AG08395 (cell line): ENCODE results near the gene CRY2.
"Not testable (repeated sequence)": the region's sequence is repeated elsewhere in the genome, so short reads cannot be mapped to it uniquely, and the experiment has no call there.

ENCODE experiments used
- DNase-seq: peaks from one replicate; pipeline ENCODE4 v3.0.0; 2012; ENCODE audit warnings: mixed read lengths, low spot score

Gene CRY2

GRCh38 chr11:45811571-45812290, 35.5 kb upstream of the CRY2 start:
- no peak for DNase-seq

DNA sequence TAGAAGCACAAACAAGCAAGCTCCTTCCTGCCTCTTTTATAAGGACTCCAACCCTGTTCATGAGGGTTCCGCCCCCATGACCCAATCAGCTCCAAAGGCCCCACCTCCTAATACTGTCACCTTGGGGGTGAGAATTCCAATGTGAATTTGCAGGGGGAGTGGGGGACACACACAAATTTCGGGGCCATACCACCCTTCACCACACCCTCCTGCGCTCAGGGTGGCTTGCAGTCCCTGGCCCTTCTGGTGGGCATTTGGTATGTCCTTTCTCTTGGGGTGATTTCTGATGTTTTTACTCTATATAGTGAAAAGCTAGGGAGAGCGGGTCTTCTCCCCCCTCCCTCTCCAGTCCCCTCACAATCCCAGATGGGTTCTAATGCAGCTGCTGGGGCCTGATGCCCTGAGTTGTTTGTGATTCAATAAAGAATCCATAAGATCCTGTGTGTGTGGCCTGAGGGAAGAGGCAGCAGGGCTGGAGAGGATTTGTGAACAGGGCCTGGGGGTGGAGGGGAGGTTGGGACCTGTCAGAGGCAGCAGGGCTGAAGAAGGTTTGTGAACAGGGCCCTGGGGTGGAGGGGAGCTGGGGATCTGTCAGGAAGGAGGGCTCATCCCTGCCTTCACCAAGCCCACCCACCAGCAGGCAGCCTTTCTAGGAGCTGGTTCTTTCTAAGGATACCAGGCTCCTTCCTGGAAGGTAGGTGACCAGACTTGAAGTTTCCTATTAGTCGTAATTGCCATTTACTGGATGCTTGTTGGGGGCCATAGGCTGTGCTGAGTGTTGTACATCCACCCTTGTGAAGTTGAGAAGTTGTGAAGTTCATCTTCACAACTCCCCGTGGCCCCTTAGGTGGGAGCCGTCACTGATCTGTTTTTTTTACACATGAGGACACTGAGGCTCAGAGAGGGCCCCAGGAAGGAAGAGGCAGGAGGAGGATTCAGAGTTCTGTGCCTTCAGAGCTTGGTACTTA, 34.4 kb upstream of the CRY2 start:
- DNase-seq = no peak

DNA sequence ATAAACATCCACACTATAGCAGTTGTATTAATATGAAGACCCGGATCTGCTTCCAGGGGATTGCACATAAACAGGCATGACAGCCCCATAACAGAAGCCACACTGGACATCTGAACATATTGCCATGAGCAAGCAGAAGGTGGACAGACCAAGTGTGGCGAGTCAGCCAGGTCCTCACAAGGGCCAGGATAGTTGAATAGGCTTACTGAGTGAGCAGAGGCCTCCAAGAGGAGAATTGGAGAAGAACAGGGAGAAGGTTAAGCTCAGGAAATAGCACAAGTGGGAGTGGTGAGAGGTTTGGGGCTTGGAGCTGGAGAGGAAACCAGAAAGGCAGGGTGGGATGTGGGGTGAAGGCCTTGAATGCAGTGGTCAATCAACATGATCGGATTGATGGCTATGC, 31.5 kb upstream of the CRY2 start:
- peak; percentile 44 for DNase-seq

DNA sequence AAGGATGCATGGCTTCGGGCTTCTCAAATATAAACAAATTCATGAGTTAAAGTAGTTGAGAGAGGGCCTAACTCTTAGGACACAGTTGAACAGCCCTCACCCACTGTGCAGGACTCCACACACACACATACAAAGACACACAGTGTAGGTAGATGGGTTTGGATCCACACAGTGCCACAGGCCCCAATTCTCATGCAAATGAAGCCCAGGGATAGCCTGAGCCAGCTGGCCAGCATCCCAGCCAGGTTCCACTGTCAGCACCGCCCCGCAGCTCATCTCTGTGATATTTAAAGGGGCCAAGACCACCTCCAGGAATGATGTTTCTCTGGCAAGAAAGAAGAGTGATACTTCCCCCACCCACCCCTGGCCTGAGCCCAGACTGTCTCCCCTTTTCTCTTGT, 30.7 kb upstream of the CRY2 start:
- DNase-seq = no peak

- no peak for DNase-seq
Measured at GRCh38 chr11:45817191-45817590, 30.1 kb upstream of the CRY2 start.

GRCh38 chr11:45818961-45819605, 28.2 kb upstream of the CRY2 start:
- no peak for DNase-seq

- no peak for DNase-seq
Measured at GRCh38 chr11:45820211-45820857, 26.9 kb upstream of the CRY2 start.

DNA sequence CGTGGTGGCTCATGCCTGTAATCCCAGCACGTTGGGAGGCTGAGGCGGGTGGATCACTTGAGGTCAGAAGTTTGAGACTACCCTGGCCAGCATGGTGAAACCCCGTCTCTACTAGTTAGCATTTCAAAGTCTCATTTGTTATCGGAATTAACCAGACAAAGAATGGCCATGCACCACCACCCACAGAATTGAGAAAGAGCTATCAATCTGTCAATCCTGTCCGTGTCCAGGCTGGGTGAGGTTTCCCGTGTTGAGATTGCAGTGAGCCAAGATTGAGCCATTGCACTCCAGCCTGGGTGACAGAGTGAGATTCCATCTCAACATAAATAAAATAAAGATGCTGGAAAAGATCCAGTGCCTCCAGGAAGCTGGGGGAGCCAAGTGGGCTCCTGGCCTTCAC, 20.8 kb upstream of the CRY2 start:
- not testable (repeated sequence) for DNase-seq

GRCh38 chr11:45827123-45827522, 20.2 kb upstream of the CRY2 start:
- no peak for DNase-seq

DNA sequence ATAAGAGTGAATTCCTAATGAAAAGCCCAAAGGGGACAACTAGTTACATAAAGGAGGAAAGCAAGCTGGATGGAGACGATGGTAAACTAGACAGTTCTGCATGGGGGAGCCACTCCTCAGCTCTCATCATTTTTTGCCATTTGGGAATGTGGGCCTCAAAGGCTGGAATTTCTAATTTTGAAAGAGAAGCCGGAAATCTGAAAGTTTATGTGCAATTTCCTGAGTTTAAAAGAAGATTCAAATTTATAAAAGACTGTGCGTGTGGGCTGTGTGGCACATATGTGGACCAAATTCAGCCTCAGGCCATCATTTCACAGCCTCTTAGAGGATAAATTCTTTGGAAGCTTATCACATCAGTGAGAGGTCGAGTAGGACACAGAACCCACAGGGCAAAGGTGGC, 18.3 kb upstream of the CRY2 start:
- no peak for DNase-seq

DNA sequence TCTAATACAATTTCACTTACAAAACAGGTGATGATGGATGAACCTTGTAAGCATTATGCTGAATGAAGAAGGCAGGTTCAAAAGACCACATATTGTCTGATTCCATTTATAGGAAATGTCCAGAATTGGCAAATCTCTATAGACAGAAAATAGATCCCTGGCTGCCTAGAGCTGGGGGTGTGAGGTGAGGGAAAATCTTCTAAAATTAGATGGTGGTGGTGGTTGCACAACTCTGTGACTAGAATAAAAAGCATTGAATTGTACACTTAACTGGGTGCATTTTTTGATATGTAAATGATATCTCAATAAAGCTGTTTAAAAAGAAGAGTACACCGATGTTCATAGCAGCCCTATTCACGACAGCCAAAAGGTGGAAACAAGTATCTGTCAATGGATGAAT, 16.7 kb upstream of the CRY2 start:
- no peak for DNase-seq

DNA sequence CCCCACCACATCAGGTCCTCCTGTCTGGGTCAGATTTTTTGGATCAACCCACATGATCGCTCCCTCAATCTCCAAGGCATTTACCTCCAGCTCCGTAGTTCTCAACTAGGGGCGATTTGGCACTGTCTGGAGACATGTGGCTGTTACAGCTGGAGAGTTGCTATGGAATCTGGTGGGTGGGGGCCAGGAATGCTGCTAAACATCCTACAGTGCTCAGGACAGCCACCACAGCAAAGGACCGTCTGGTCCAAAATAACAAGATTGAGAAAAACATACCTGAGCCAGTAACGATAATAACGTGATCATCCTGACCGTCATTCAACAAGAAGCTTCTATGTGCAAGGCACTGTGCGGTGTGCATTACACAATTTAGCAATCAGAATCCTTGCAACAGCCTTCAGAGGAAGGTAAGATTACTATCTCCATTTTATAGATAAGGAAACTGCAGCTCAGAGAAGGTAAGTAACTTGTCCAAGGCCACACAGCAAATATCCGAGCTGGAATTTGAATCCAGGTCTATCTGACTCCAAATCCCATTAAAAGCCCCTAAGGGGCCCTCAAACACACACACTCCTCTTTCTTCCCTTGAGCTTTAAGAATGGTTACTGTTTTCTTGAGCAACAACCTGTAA, 14.3 kb upstream of the CRY2 start:
- no peak for DNase-seq

DNA sequence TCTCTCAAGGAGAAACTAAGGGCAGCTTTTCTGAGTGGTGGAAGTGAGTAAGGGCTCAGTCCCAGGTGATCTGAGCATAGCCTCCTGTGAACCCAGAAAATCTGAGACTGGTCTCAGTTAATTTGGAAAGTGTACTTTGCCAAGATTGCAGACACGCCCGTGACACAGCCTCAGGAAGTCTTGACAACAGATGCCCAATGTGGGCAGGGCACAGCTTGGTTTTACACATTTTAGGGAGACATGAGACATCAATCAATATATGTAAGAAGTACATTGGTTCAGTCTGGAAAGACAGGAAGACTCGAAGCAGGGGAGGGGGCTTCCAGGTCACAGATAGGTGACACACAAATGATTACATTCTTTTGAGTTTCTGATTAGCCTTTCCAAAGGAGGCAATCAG, 13.5 kb upstream of the CRY2 start:
- no peak for DNase-seq

- no peak for DNase-seq
Measured at GRCh38 chr11:45834298-45834756, 12.9 kb upstream of the CRY2 start.

DNA sequence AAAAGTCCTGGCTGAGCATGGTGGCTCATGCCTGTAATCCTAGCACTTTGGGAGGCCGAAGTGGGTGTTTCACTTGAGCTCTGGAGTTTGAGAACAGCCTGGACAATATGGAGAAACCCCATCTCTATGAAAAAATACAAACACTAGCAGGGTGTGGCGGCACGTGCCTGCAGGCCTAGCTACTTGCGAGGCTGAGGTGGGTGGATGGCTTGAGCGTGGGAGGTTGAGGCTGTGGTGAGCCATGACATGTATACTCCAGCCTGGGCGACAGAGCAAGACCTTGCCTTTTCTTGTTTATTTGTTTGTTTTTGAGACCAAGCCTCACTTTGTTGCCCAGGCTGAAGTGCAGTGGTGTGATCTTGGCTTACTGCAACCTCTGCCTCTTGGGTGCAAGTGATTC, 8.1 kb upstream of the CRY2 start:
- no peak for DNase-seq

DNA sequence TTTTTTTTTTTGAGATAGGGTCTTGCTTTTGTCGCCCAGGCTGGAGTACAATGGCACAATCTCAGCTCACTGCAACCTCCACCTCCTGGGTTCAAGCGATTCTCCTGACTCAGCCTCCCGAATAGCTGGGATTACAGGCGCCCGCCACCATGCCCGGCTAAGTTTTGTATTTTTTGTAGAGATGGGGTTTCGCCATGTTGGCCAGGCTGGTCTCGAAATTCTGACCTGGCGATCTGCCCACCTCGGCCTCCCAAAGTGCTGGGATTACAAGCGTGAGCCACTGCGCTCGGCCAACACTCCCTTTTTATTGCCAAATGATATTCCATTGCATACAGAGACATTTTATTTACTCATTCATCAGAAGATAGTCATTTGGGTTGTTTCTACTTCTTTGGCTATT, 7.0 kb upstream of the CRY2 start:
- DNase-seq = not testable (repeated sequence)

DNA sequence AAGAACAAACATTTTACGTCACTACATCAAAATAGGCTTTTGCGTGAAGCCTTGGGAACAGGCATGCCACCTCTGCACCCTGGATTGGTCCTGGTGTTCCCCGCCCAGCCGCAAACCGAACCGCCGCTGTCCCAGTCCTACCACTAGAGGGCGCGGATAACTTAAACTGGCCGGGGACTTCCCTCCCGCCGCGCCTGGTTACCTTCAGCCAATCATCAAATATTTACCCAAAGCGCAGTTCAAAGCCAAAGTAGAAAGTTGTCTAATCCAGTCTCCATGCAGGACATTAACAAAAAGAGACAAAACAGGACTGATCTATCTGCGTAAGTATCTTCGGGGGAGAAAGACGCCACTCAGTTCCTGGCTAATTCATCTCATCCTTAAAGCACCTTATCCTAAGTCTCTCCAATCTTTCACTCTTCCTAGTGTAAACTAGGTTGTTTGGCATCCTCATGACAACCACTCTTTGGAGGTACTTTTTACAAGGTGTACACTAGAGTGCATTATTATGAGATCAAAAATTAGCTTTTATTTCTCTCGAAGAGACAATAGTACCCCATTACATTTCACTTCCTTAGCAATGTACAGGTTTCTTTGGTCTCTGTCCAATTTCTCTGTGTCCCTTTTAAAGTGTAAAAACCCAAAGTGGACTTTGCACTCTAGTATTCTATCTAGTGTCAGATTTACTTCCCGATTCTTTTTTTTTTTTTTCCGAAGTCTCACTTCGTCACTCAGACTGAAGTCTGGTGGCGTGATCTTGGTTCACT, 3.9 kb upstream of the CRY2 start:
- DNase-seq = peak; percentile 91

DNA sequence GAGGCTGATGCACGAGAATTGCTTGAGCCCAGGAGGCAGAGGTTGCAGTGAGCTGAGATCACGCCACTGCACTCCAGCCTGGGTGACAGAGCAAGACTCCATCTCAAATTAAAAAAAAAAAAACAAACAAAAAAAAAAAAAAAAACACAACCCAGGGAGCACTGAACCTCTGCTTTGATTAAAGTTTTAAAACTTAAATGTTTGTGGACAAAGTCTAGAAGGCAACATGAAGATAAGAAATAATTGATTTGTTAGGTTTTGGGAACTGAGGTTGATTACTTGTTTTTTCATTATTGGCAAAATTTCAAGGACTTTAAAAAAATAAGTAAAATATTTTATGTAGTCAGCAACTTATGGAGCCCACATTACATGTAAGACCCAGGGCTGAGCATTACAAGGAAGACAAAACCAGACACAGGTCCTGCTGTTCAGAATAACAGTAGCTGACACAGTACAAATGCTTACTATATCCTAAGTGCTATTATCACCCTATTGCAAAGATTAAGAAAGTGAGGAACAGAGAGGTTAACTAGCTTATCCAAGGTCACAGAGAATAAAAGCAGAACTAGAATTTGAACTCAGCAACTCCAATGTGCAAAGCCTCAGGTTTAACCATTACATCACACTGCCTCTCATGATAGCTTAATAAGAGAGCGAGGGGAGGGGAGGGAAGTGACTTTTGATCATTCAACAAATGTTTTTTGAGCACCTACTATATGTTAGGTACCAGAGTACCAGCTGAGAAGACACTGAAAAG, 2.3 kb upstream of the CRY2 start:
- no peak for DNase-seq

DNA sequence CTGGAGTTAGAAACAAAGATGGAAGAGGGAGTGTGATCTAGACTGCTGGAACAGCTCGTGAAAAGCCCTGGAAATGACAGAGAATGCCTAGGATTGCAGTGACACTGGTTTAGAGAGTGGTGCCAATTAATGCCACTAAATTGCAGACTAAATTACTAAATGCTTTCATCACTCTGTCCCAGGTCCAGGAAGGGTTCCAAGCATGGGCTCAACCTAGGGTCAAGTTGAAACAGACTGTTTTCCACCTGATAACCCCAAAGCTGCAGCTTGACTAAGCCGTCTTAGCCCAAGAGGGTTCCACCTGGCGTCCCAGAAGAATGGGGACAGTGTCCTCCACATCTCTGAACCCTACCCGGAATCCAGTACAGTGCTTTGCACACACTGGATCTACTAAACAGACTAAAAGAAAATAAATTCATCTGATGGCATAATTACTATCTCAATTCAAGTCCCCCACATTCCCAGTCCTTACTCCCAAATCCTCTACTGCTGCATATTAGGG, 1.1 kb upstream of the CRY2 start:
- no peak for DNase-seq

- DNase-seq = peak; percentile 54
Measured at GRCh38 chr11:45847911-45848316, 639 bp downstream of the CRY2 start.
